Adrenal gland (tissue), 12 donors: ENCODE results near the gene OLFM4. TPM values are rescaled to one million over a fixed set of nuclear protein-coding genes. Genes with fewer than 3 reads are reported as not detected.

Source experiments
- DNase-seq, 7 donors: peaks; one replicate each; pipeline ENCODE4 v3.0.0-alpha.2; 2019 to 2020
- H3K27ac ChIP-seq, 5 donors: fragments of 200-600 bp; sonication (generic) in 4 of 5; 1 replicate in 3 of 5; 2 replicates in 2 of 5; pipeline versions ENCODE4 v1.5.1 to v1.8.0; 2016 to 2020; ENCODE audit warnings: mild to moderate bottlenecking in 1 of 5
- H3K27me3 ChIP-seq: fragments of 200-600 bp; 2 replicates; pipeline ENCODE4 v1.8.0; 2021
- H3K36me3 ChIP-seq, 2 donors: fragments of 200-600 bp; replicated peaks in 1 of 2; 1 replicate in 1 of 2; 2 replicates in 1 of 2; pipeline versions ENCODE4 v1.5.1 to v1.8.0; 2018 to 2022
- H3K4me1 ChIP-seq, 2 donors: fragments of 200-600 bp; replicated peaks in 1 of 2; 1 replicate in 1 of 2; 2 replicates in 1 of 2; pipeline versions ENCODE4 v1.5.1 to v1.8.0; 2018 to 2021
- H3K4me3 ChIP-seq, 4 donors: fragments of 200-600 bp; sonication (generic) in 3 of 4; one replicate each; pipeline ENCODE4 v1.5.1; 2016 to 2018
- H3K9me3 ChIP-seq, 3 donors: fragments of 200-600 bp; sonication (generic) in 1 of 3; replicated peaks in 1 of 3; 1 replicate in 2 of 3; 2 replicates in 1 of 3; pipeline versions ENCODE4 v1.5.1 to v1.8.0; 2016 to 2021
- CTCF ChIP-seq, 6 experiments: fragments of 450-650 bp in 4 of 6; fragments of 200-600 bp in 2 of 6; sonication (generic) in 1 of 6; IDR thresholded peaks; 1 replicate in 5 of 6; 2 replicates in 1 of 6; pipeline versions ENCODE4 v1.5.1 to v1.8.0; 2016 to 2021; ENCODE audit warnings: antibody characterized with exemption in 6 of 6, mild to moderate bottlenecking in 2 of 6, moderate library complexity in 1 of 6
- POLR2A ChIP-seq, 2 donors: fragments of 450-650 bp; IDR thresholded peaks; one replicate each; pipeline ENCODE4 v1.6.1; 2017; ENCODE audit warnings: antibody characterized with exemption in 2 of 2, mild to moderate bottlenecking in 2 of 2, moderate library complexity in 1 of 2
- WGBS, 4 donors: extraction: QIAGEN DNeasy Blood & Tissue Kit in 2 of 4; methylation state at CpG; one replicate each; pipeline versions ENCODE4 v1.1.5 to v1.1.7; 2013 to 2017; 5-methylcytosine and 5-hydroxymethylcytosine counted together
- intact Hi-C, 2 donors: fragments of 100-400 bp; cut with DNase I; formaldehyde crosslinking; loops; one replicate each; pipeline versions ENCODE4 v1.14.1 to v1.15.0; 2022 to 2023
- polyA plus RNA-seq, 3 donors: library from polyadenylated mRNA; stranded (reverse); fragments of 200-250 nt in 2 of 3; fragments of 350-450 nt in 1 of 3; fragmentation: Illumina TruSeq in 1 of 3; extraction: RNeasy Lipid Tissue Mini Kit (QIAGEN cat#74804) in 1 of 3; gene quantifications; one replicate each; pipeline ENCODE4 v1.2.3, GENCODE V29; 2013 to 2014
- total RNA-seq, 9 donors: library from RNA; depleted of rRNA in 4 of 9; stranded (reverse); fragments of >200 nt in 4 of 9; fragments of 120-200 nt in 1 of 9; fragmentation: NEBNext Ultra II Directional in 1 of 9; extraction: Animal tissue kit (Norgen Biotek cat#: 25700) in 1 of 9; gene quantifications; one replicate each; pipeline versions ENCODE4 v1.1.0 to v1.2.4, GENCODE V29; 2013 to 2023
- donor health status: healthy with polysubstance abuse.
- donor health status: Bipolar disorder and iron deficiency.
- donor health status: DM: yes; HTN: yes; CAD: no.
- donor health status: DM: no; HTN: no; CAD: no.
- donor health status: DM: no; HTN: no; CAD: no.
- donor health status: DM: yes; HTN: yes; CAD: no.

The OLFM4 gene
- total and polyA plus RNA-seq, 12 donors, result 0.06 to 1.0 (median 0.19) TPM; not detected in 5

DNA sequence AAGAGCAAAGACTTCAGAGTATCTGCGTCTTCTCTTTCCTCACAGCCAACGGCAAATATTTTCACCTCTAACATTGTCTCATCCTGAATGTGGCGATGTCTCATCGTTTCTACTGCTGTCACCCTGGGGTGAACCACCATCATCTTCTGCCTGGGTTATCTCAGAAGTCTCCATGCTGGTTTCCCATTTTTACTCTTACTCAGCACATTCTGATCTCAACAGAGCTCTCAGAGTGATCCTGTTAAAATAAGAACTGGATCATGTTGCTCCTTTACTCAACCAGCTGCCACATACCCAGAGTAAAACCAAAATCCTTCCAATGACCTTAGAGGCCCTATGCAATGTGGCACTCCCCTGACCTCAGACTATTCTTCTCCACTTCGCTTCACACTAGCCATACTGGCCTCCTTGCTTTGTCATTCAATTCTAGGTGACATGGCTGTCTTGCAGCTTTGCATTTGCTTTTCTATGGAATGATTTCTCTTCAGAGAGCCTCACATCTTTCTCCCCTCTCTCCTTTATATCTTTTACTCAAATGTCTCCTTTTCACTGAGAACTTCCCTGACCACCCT is 7.8 kb upstream of the OLFM4 start:
- Histone ChIP-seq H3K36me3 (no peaks in the 10 kb centered on the region), H3K9me3 (no peaks in the 10 kb centered on the region), H3K4me1 (no peaks in the 10 kb centered on the region), H3K27me3 (peaks cover 3% of the 10 kb centered on the region), H3K27ac (no peak overlapping the region), H3K4me3 (no peak overlapping the region)
- intact Hi-C loops, result no loop called here
- TF ChIP-seq CTCF (IDR thresholded peaks at IDR 0.05) (no peak), POLR2A (IDR thresholded peaks at IDR 0.05) (no peak)
- WGBS, 4 donors, result 67 to 85% (median 82%) methylated on average over 5 of the region's 5 CpGs
- no peak for DNase-seq

DNA sequence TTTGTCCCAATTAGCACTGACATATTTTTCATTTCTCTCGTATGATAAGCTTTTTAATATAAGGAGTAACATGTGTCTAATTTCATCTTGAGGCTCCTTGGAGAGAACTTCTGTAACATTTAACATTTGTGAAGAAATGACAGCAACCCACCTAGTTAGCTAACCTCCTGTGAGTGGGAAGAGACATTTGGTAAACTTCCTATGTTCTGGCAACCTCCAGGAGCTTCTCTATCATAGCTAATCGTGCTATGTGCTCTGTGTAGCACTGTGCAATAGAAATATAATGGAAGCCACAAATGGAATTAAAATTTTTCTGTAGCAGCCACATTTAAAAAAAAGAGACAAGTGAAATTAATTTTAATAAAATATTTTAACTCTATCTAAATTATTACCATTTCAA is 5.4 kb upstream of the OLFM4 start:
- H3K27ac ChIP-seq, result no peak overlapping the region
- TF ChIP-seq POLR2A (IDR thresholded peaks at IDR 0.05) (no peak), CTCF (IDR thresholded peaks at IDR 0.05) (no peak)
- H3K4me1 ChIP-seq, result no peaks in the 10 kb centered on the region
- no peaks in the 10 kb centered on the region for H3K36me3 ChIP-seq
- intact Hi-C loops, result no loop called here
- no peaks in the 10 kb centered on the region for H3K9me3 ChIP-seq
- no peak for DNase-seq
- H3K4me3 ChIP-seq, result no peak overlapping the region
- WGBS, 4 donors, result 51 to 63% (median 57%) methylated on average over 2 of the region's 2 CpGs
- H3K27me3 ChIP-seq, result peaks cover 3% of the 10 kb centered on the region

- DNase-seq, result no peak
- intact Hi-C loops, result no loop called here
- no peaks in the 10 kb centered on the region for H3K36me3 ChIP-seq
- H3K9me3 ChIP-seq, result no peaks in the 10 kb centered on the region
- H3K27ac ChIP-seq, result no peak overlapping the region
- no peak overlapping the region for H3K4me3 ChIP-seq
- TF ChIP-seq POLR2A (IDR thresholded peaks at IDR 0.05), result no peak
- TF ChIP-seq CTCF (IDR thresholded peaks at IDR 0.05), result no peak
- 70 to 82% (median 76%) methylated on average over 5 of the region's 5 CpGs for WGBS, 4 donors
- H3K4me1 ChIP-seq, result no peaks in the 10 kb centered on the region
- no peaks in the 10 kb centered on the region for H3K27me3 ChIP-seq
Measured at GRCh38 chr13:53028063-53028462, 550 bp upstream of the OLFM4 start.

DNA sequence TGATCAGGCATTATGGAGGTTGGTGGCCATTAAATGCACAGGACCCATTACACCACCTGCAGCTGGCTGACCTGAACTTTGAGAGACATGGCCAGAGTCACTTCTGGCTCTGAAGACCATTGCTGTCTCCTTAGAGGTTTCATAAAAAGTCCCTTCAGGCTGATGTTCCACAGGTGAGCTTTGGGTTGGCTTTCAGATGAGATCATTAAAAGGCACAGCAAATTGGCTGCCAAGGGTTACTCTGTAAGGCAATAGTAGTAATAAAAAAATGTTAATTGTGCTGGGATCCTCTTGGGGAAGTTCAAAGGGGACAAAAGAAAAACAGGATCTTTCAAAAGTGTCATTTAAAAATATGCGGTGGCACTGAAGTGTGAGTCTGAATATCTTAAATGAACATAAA is 4.2 kb downstream of the OLFM4 start:
- TF ChIP-seq POLR2A (IDR thresholded peaks at IDR 0.05) (no peak), CTCF (IDR thresholded peaks at IDR 0.05) (no peak)
- 0 to 87% (median 21%) methylated on average over 1 of the region's 1 CpG for WGBS, 4 donors

More for the DNA sequence above, 4.2 kb downstream of the OLFM4 start:
- Histone ChIP-seq H3K27me3 (no peaks in the 10 kb centered on the region), H3K27ac (no peak overlapping the region), H3K36me3 (no peaks in the 10 kb centered on the region), H3K4me1 (no peaks in the 10 kb centered on the region), H3K4me3 (no peak overlapping the region), H3K9me3 (no peaks in the 10 kb centered on the region)
- DNase-seq, result no peak
- intact Hi-C loops, result no loop called here
